GM11168 (cell line): Measurements from ENCODE around the gene ITGB1.
"Not testable (repeated sequence)": the region's sequence is repeated elsewhere in the genome, so short reads cannot be mapped to it uniquely, and the experiment has no call there.

ENCODE experiments used
- in situ Hi-C: fragments of 300-500 bp; cut with MboI; formaldehyde crosslinking; loops from one replicate; pipeline ENCODE4 v1.12.0; 2022; ENCODE audit warnings: low sequenced_read_pairs; ENCODE audit not compliant: unreplicated experiment

ITGB1 gene

GRCh38 chr10:32940321-32941301 lies 17.4 kb downstream of the ITGB1 start:
- in situ Hi-C loops: no loop called here

- in situ Hi-C loops: no loop called here
Observed at GRCh38 chr10:32939296-32940111, 18.5 kb downstream of the ITGB1 start.

- in situ Hi-C loops: no loop called here
Observed at GRCh38 chr10:32938554-32939061, 19.4 kb downstream of the ITGB1 start.

GRCh38 chr10:32937911-32938424 lies 20.1 kb downstream of the ITGB1 start:
- in situ Hi-C loops: no loop called here

GRCh38 chr10:32932225-32932729 lies 25.8 kb downstream of the ITGB1 start:
- in situ Hi-C loops: no loop called here

- in situ Hi-C loops: no loop called here
Observed at GRCh38 chr10:32931593-32931992, 26.4 kb downstream of the ITGB1 start.

GRCh38 chr10:32930036-32930435 lies 28.0 kb downstream of the ITGB1 start:
- in situ Hi-C loops: no loop called here

GRCh38 chr10:32929634-32930033 lies 28.4 kb downstream of the ITGB1 start:
- in situ Hi-C loops: no loop called here

GRCh38 chr10:32927750-32928149 lies 30.3 kb downstream of the ITGB1 start:
- in situ Hi-C loops: no loop called here

GRCh38 chr10:32923849-32924248 lies 34.2 kb downstream of the ITGB1 start:
- in situ Hi-C loops: no loop called here

- in situ Hi-C loops: no loop called here
Observed at GRCh38 chr10:32923134-32923533, 34.9 kb downstream of the ITGB1 start.

GRCh38 chr10:32922170-32922569 lies 35.9 kb downstream of the ITGB1 start:
- in situ Hi-C loops: no loop called here

GRCh38 chr10:32917817-32918216 lies 40.2 kb downstream of the ITGB1 start:
- in situ Hi-C loops: not testable (repeated sequence)

- in situ Hi-C loops: no loop called here
Observed at GRCh38 chr10:32911285-32912016, 46.6 kb downstream of the ITGB1 start.

- in situ Hi-C loops: not testable (repeated sequence)
Observed at GRCh38 chr10:32909970-32910369, 48.1 kb downstream of the ITGB1 start.

- in situ Hi-C loops: no loop called here
Observed at GRCh38 chr10:32909456-32909855, 48.6 kb downstream of the ITGB1 start.

GRCh38 chr10:32906595-32906994 lies 51.4 kb downstream of the ITGB1 start:
- in situ Hi-C loops: no loop called here

- in situ Hi-C loops: no loop called here
Observed at GRCh38 chr10:32905466-32905865, 52.6 kb downstream of the ITGB1 start.

- in situ Hi-C loops: no loop called here
Observed at GRCh38 chr10:32901815-32902214, 56.2 kb downstream of the ITGB1 start.
